Calu3 (cell line): ENCODE data around the gene EHD3. TPM values are rescaled to one million over a fixed set of nuclear protein-coding genes. Genes with fewer than 3 reads are reported as not detected.

Source experiments
- BruUV-seq: library from RNA; stranded (reverse); fragments of 400-500 nt; replicated peaks from 2 replicates; lab custom pipeline; 2021; lab: Mats Ljungman, UMichigan
- CTCF ChIA-PET: fragments of 300-600 bp; sonication (Branson Sonifier 250); formaldehyde crosslinking; loops from one replicate; lab custom pipeline; 2022; ENCODE audit warnings: antibody characterized with exemption; lab: Charles Lee
- DNase-seq: peaks from one replicate; pipeline ENCODE4 v3.0.0; 2022
- H3K27ac Mint-ChIP-seq: one replicate; pipeline ENCODE4 v1.8.0; 2022; ENCODE audit warnings: mixed read lengths; ENCODE audit not compliant: unreplicated experiment
- H3K27me3 Mint-ChIP-seq: one replicate; pipeline ENCODE4 v1.8.0; 2022; ENCODE audit warnings: mixed read lengths; ENCODE audit not compliant: unreplicated experiment
- H3K36me3 Mint-ChIP-seq: one replicate; pipeline ENCODE4 v1.8.0; 2022; ENCODE audit warnings: mild to moderate bottlenecking, moderate library complexity, mixed read lengths; ENCODE audit not compliant: insufficient read depth, unreplicated experiment
- H3K4me1 Mint-ChIP-seq: one replicate; pipeline ENCODE4 v1.8.0; 2022; ENCODE audit warnings: mild to moderate bottlenecking, low read depth, mixed read lengths; ENCODE audit not compliant: unreplicated experiment
- H3K4me3 Mint-ChIP-seq: one replicate; pipeline ENCODE4 v1.8.0; 2022; ENCODE audit warnings: mild to moderate bottlenecking, low read depth, moderate library complexity, mixed read lengths; ENCODE audit not compliant: unreplicated experiment
- H3K9me3 Mint-ChIP-seq: one replicate; pipeline ENCODE4 v1.8.0; 2022; ENCODE audit warnings: low read depth, mixed read lengths; ENCODE audit not compliant: unreplicated experiment
- intact Hi-C: fragments of 100-400 bp; cut with micrococcal nuclease; formaldehyde crosslinking; loops from one replicate; pipeline ENCODE4 v1.10.0; 2022; ENCODE audit not compliant: unreplicated experiment
- total RNA-seq: library from RNA; stranded (reverse); gene quantifications from 2 replicates; pipeline ENCODE4 v1.2.3, GENCODE V29; 2022
- TF ChIP-seq, protein P1 (sequence below): fragments of 200-600 bp; IDR thresholded peaks from one replicate; pipeline ENCODE4 v1.8.0; 2022; ENCODE audit warnings: antibody characterized with exemption; ENCODE audit not compliant: unreplicated experiment

Gene EHD3
- total RNA-seq, 1 experiment from 2014 or later: 1.7 TPM

DNA sequence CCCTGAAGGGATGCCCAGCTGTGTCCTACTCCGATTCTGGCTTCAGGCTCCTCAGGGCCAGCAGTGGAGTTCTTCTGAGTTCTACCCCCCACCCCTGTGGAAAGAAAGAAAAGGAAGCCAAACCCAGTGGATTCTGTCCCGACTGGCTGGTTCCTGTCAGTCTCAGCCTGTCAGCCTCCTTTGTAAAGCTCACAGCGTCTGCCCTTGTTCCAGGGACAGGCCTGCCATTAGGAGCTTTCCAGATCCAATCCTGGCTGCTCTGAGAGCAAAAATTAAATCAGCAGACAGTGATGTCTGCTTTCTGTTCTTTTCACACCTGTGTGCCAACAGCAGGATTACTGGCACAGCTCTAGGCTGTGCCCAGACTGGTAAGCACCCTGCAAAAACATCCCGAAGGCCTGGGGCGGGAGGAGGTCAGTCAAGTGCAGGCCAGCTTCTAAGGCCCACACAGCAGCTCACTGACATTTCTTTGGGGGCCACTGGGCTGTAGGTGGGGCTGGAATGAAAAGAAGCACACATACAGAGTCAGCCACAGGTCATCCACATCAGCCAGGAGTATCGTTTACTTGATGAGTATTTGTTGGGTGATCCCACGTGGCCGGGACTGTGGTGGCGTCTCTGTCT lies 69.1 kb downstream of the EHD3 start:
- H3K9me3 Mint-ChIP-seq: peaks cover under 1% of the 10 kb centered on the region
- no TSS peak for BruUV-seq
- no peak for DNase-seq
- H3K4me3 Mint-ChIP-seq: no peak overlapping the region
- H3K36me3 Mint-ChIP-seq: no peaks in the 10 kb centered on the region
- H3K27ac Mint-ChIP-seq: no peak overlapping the region
- CTCF ChIA-PET: no interaction called here
- TF ChIP-seq, protein P1, sequence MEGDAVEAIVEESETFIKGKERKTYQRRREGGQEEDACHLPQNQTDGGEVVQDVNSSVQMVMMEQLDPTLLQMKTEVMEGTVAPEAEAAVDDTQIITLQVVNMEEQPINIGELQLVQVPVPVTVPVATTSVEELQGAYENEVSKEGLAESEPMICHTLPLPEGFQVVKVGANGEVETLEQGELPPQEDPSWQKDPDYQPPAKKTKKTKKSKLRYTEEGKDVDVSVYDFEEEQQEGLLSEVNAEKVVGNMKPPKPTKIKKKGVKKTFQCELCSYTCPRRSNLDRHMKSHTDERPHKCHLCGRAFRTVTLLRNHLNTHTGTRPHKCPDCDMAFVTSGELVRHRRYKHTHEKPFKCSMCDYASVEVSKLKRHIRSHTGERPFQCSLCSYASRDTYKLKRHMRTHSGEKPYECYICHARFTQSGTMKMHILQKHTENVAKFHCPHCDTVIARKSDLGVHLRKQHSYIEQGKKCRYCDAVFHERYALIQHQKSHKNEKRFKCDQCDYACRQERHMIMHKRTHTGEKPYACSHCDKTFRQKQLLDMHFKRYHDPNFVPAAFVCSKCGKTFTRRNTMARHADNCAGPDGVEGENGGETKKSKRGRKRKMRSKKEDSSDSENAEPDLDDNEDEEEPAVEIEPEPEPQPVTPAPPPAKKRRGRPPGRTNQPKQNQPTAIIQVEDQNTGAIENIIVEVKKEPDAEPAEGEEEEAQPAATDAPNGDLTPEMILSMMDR: no peak
- no peaks in the 10 kb centered on the region for H3K4me1 Mint-ChIP-seq
- intact Hi-C loops: no loop called here
- peaks cover 15% of the 10 kb centered on the region for H3K27me3 Mint-ChIP-seq

DNA sequence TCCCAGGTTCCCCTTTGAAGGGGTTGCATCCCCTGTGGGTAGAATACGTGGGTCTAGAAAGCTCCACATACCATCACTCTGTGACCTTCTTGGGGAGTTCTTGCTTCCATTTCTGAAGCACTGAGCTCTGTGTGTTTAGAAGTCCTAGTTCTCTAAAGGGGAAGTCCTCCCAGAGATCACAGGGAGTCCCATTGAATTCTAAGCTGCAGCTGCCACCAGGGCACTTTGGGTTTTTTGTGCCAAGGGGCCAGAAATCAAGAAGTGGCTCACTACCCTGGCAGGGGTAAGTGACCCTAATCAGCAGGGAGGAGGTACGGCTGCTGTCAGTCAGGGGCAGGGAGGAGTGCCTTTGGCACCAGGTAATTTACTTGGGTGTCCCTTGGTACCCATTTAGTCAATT lies 70.9 kb downstream of the EHD3 start:
- Mint-ChIP-seq H3K4me1 (no peaks in the 10 kb centered on the region), H3K4me3 (no peak overlapping the region), H3K27ac (no peak overlapping the region), H3K27me3 (peaks cover 11% of the 10 kb centered on the region), H3K36me3 (no peaks in the 10 kb centered on the region), H3K9me3 (peaks cover 5% of the 10 kb centered on the region)
- intact Hi-C loops: no loop called here
- CTCF ChIA-PET: no interaction called here
- BruUV-seq: no TSS peak
- TF ChIP-seq, protein P1: no peak
- no peak for DNase-seq

DNA sequence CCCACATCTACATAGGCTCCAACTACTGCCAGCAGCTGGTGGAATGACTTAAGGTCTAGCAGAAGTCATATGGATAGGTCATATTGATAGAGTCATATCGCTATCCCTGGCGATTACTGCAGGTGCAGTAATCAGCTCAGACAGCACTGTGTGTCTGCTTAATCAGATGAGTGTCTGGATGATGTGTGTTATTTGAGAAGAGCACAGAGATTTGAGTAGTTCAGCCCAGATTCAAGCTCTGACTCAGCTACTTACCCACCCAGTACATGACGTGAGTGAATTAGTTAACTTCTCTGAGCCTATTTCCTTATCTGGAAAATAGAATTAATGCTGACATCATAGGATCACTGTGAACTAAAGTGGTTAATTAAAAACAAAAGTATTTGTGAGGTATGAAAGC lies 78.9 kb downstream of the EHD3 start:
- H3K4me3 Mint-ChIP-seq: no peak overlapping the region
- TF ChIP-seq, protein P1: no peak
- CTCF ChIA-PET: interaction anchor here (1.1 kb wide), 1 partner anchor 11 kb away, joined by 3 read pairs; no protein-coding TSS in a partner anchor
- intact Hi-C loops: no loop called here
- no peak overlapping the region for H3K27ac Mint-ChIP-seq
- no TSS peak for BruUV-seq
- H3K36me3 Mint-ChIP-seq: peaks cover 3% of the 10 kb centered on the region
- no peaks in the 10 kb centered on the region for H3K4me1 Mint-ChIP-seq
- peaks cover 13% of the 10 kb centered on the region for H3K27me3 Mint-ChIP-seq
- H3K9me3 Mint-ChIP-seq: peaks cover 5% of the 10 kb centered on the region
- no peak for DNase-seq

DNA sequence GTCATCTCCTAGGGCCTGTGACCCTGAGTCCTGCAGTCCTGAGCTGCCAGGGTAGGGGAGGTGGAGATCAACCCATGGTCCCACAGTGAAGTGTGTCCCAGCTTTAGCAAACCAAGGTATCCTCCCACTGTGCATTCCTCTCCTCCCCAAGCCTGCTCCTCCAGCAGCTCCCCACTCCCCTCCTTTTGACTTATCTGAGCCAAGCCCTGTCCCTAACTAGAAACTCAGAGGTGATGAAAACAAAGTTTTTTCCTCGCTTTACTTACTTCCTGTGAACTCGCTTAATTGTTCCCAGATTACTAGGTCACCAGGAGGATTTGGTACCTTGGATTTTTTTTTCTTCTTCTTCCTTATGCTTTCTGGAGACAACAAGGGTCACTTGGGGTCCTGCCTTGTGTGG lies 80.8 kb downstream of the EHD3 start:
- TF ChIP-seq, protein P1: no peak
- no peak for DNase-seq
- intact Hi-C loops: no loop called here
- H3K27ac Mint-ChIP-seq: no peak overlapping the region
- BruUV-seq: no TSS peak
- H3K4me1 Mint-ChIP-seq: no peaks in the 10 kb centered on the region
- CTCF ChIA-PET: no interaction called here
- H3K36me3 Mint-ChIP-seq: peaks cover 3% of the 10 kb centered on the region
- peaks cover 13% of the 10 kb centered on the region for H3K27me3 Mint-ChIP-seq
- no peak overlapping the region for H3K4me3 Mint-ChIP-seq
- H3K9me3 Mint-ChIP-seq: no peaks in the 10 kb centered on the region
